ENCODE measurements around the gene OTUB1.

Gene OTUB1

GRCh38 chr11:63978551-63979239, 7.5 kb upstream of the OTUB1 start:
- no peak for DNase-seq (ENCODE audit: low spot score)
- TF ChIP-seq, protein P1, sequence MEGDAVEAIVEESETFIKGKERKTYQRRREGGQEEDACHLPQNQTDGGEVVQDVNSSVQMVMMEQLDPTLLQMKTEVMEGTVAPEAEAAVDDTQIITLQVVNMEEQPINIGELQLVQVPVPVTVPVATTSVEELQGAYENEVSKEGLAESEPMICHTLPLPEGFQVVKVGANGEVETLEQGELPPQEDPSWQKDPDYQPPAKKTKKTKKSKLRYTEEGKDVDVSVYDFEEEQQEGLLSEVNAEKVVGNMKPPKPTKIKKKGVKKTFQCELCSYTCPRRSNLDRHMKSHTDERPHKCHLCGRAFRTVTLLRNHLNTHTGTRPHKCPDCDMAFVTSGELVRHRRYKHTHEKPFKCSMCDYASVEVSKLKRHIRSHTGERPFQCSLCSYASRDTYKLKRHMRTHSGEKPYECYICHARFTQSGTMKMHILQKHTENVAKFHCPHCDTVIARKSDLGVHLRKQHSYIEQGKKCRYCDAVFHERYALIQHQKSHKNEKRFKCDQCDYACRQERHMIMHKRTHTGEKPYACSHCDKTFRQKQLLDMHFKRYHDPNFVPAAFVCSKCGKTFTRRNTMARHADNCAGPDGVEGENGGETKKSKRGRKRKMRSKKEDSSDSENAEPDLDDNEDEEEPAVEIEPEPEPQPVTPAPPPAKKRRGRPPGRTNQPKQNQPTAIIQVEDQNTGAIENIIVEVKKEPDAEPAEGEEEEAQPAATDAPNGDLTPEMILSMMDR (IDR thresholded peaks at IDR 0.05), result no peak
- no peak overlapping the region for H3K4me3 ChIP-seq
- no peak overlapping the region for H3K27ac ChIP-seq

GRCh38 chr11:63979426-63979825, 6.8 kb upstream of the OTUB1 start:
- TF ChIP-seq, protein P1 (IDR thresholded peaks at IDR 0.05), result no peak
- no peak for DNase-seq (ENCODE audit: low spot score)
- Histone ChIP-seq H3K27ac (no peak overlapping the region), H3K4me3 (no peak overlapping the region)

DNA sequence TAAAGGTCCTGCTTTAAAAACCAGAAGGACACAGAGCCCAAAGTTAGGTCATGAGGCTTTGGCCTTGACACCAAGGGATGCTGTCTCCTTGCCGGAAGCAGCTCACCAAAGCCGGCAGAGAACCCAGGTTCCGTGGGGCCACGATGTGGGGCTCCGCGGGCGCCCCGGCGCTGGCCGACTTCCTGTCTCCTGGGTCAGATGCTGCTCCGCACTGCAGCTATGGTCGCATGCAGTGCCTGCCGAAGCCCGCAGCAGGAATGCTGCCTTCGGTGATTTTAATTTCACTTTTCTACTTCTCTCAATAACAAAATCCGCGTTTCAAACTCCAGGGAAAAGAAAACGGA, 454 bp upstream of the OTUB1 start:
- TF ChIP-seq, protein P1 (IDR thresholded peaks at IDR 0.05), result no peak
- DNase-seq (ENCODE audit: low spot score), result peak; percentile 78
- H3K27ac ChIP-seq, result peak overlapping the region; percentile 73 to 90
- H3K4me3 ChIP-seq, result peak overlapping the region; percentile 88

DNA sequence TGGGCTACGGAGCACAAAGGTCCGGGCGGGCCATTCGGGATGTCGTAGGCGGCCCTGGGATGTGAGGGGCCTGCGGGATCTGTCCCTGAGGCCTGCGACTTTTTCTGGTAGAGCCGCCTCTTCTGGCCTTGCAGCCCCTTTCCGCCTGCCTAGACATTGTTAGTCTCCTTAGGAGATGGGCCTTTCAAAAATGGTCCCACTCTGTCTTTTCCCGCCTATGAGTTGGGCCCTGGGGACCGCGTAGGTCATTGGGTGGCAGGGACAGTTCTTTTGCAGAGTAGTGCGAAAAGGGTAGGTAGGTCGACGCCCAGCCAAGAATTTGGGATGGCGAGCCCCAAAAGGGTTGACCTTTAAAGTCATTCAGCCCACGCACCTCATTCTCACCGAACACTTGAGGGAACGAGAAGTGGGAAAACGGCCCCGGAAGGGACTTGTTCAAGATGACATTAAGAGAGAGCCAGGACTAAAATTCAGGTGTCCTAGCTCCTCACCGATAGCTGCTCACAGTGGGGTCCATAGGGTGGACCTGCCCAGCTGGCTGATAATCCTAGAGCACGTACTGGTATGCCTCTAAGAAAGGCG, 785 bp downstream of the OTUB1 start:
- TF ChIP-seq, protein P1 (IDR thresholded peaks at IDR 0.05), result no peak
- peak overlapping the region; percentile 73 to 90 for H3K27ac ChIP-seq
- H3K4me3 ChIP-seq, result peak overlapping the region; percentile 88
- DNase-seq (ENCODE audit: low spot score), result no peak

- TF ChIP-seq, protein P1 (IDR thresholded peaks at IDR 0.05), result no peak
- no peak overlapping the region for H3K27ac ChIP-seq
- DNase-seq (ENCODE audit: low spot score), result no peak
- H3K4me3 ChIP-seq, result no peak overlapping the region
Observed at GRCh38 chr11:63991558-63991957, 5.3 kb downstream of the OTUB1 start.

- Histone ChIP-seq H3K4me3 (no peak overlapping the region), H3K27ac (no peak overlapping the region)
- TF ChIP-seq, protein P1 (IDR thresholded peaks at IDR 0.05), result no peak
- DNase-seq (ENCODE audit: low spot score), result no peak
Observed at GRCh38 chr11:63993100-63993499, 6.9 kb downstream of the OTUB1 start.

DNA sequence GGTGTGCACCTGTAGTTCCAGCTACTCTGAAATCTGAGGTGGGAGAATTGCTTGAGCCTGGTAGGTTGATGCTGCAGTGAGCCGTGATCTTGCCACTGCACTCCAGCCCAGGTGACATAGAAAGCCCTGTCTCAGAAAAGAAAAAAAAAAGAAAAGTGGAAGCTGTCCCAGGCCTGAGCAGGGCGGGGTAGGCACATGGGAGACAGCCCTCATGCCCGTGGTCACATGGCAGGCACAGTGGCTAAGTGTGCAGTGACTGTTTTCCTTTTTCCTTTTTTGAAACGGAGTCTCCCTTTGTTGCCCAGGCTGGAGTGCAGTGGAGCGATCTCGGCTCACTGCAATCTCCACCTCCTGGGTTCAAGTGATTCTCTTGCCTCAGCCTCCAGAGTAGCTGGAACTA, 7.8 kb downstream of the OTUB1 start:
- no peak for DNase-seq (ENCODE audit: low spot score)
- H3K27ac ChIP-seq, result no peak overlapping the region
- no peak overlapping the region for H3K4me3 ChIP-seq
- TF ChIP-seq, protein P1 (IDR thresholded peaks at IDR 0.05), result no peak

All from coronary artery (tissue), 2 donors.